GM18526 (cell line): Measurements from ENCODE around the gene KIAA0319L.

Source experiments
- POLR2A ChIP-seq: IDR thresholded peaks from 3 replicates; pipeline ENCODE4 v1.6.1; 2011; ENCODE audit not compliant: insufficient read length; ENCODE audit errors: extremely low read depth

KIAA0319L gene

GRCh38 chr1:35588197-35588910 lies 31.2 kb upstream of the KIAA0319L start:
- TF ChIP-seq POLR2A: no peak

- no peak for TF ChIP-seq POLR2A
These were observed 30.5 kb upstream of the KIAA0319L start for GRCh38 chr1:35587736-35588135.

GRCh38 chr1:35586808-35587207 lies 29.6 kb upstream of the KIAA0319L start:
- no peak for TF ChIP-seq POLR2A

GRCh38 chr1:35585281-35585680 lies 28.1 kb upstream of the KIAA0319L start:
- no peak for TF ChIP-seq POLR2A

GRCh38 chr1:35580949-35581388 lies 23.8 kb upstream of the KIAA0319L start:
- no peak for TF ChIP-seq POLR2A

GRCh38 chr1:35577071-35577998 lies 20.1 kb upstream of the KIAA0319L start:
- peak; percentile 69 for TF ChIP-seq POLR2A

- TF ChIP-seq POLR2A: no peak
These were observed 19.0 kb upstream of the KIAA0319L start for GRCh38 chr1:35576061-35576765.

GRCh38 chr1:35575416-35575958 lies 18.3 kb upstream of the KIAA0319L start:
- no peak for TF ChIP-seq POLR2A

GRCh38 chr1:35574655-35575415 lies 17.6 kb upstream of the KIAA0319L start:
- TF ChIP-seq POLR2A: no peak

- TF ChIP-seq POLR2A: no peak
These were observed 17.0 kb upstream of the KIAA0319L start for GRCh38 chr1:35574125-35574654.

- TF ChIP-seq POLR2A: no peak
These were observed 16.3 kb upstream of the KIAA0319L start, which contains the start of gene TFAP2E for GRCh38 chr1:35573198-35574124. Gene TFAP2E (plus strand): TSS chr1:35573314. CDS start chr1:35573578, 264 bp downstream.

GRCh38 chr1:35572296-35572695 lies 15.1 kb upstream of the KIAA0319L start:
- TF ChIP-seq POLR2A: no peak

- TF ChIP-seq POLR2A: no peak
These were observed 14.1 kb upstream of the KIAA0319L start for GRCh38 chr1:35571263-35571662.
